ENCODE data around the gene CCL23. TPM values are rescaled to one million over a fixed set of nuclear protein-coding genes. Genes with fewer than 3 reads are reported as not detected.

Gene CCL23
- total RNA-seq, 1 experiment from 2014 or later, result not detected

- no peaks in the 10 kb centered on the region for H3K36me3 ChIP-seq
- no peak overlapping the region for H3K27ac ChIP-seq
- H3K27me3 ChIP-seq (replicated peaks), result no peaks in the 10 kb centered on the region
- no peak for DNase-seq (ENCODE audit: low read depth in 1 of 2, low spot score in 2 of 2)
- H3K4me1 ChIP-seq (replicated peaks), result no peaks in the 10 kb centered on the region
- no peak overlapping the region for H3K4me3 ChIP-seq
- no peaks in the 10 kb centered on the region for H3K9me3 ChIP-seq (replicated peaks)
Observed at GRCh38 chr17:35972535-35972934, 45.2 kb downstream of the CCL23 start.

- Histone ChIP-seq H3K27ac (no peak overlapping the region), H3K4me3 (no peak overlapping the region), H3K36me3 (no peaks in the 10 kb centered on the region), H3K9me3 (replicated peaks) (no peaks in the 10 kb centered on the region), H3K27me3 (replicated peaks) (no peaks in the 10 kb centered on the region), H3K4me1 (replicated peaks) (no peaks in the 10 kb centered on the region)
- no peak for DNase-seq (ENCODE audit: low read depth in 1 of 2, low spot score in 2 of 2)
Observed at GRCh38 chr17:35972066-35972465, 45.7 kb downstream of the CCL23 start.

- Histone ChIP-seq H3K36me3 (no peaks in the 10 kb centered on the region), H3K27me3 (replicated peaks) (no peaks in the 10 kb centered on the region), H3K4me3 (no peak overlapping the region), H3K9me3 (replicated peaks) (no peaks in the 10 kb centered on the region), H3K27ac (no peak overlapping the region), H3K4me1 (replicated peaks) (no peaks in the 10 kb centered on the region)
- DNase-seq (ENCODE audit: low read depth in 1 of 2, low spot score in 2 of 2), result peak; percentile 28 to 68
Observed at GRCh38 chr17:35969558-35970380, 48.0 kb downstream of the CCL23 start.

GRCh38 chr17:35968520-35969054, 49.2 kb downstream of the CCL23 start:
- H3K9me3 ChIP-seq (replicated peaks), result no peaks in the 10 kb centered on the region
- H3K4me1 ChIP-seq (replicated peaks), result no peaks in the 10 kb centered on the region
- no peak overlapping the region for H3K4me3 ChIP-seq
- DNase-seq (ENCODE audit: low read depth in 1 of 2, low spot score in 2 of 2), result no peak
- no peaks in the 10 kb centered on the region for H3K27me3 ChIP-seq (replicated peaks)
- H3K36me3 ChIP-seq, result no peaks in the 10 kb centered on the region
- H3K27ac ChIP-seq, result no peak overlapping the region

- DNase-seq (ENCODE audit: low read depth in 1 of 2, low spot score in 2 of 2), result no peak
Observed at GRCh38 chr17:35965272-35965671, 52.5 kb downstream of the CCL23 start.

GRCh38 chr17:35963663-35964062, 54.1 kb downstream of the CCL23 start:
- Histone ChIP-seq H3K27ac (no peak overlapping the region), H3K36me3 (no peaks in the 10 kb centered on the region), H3K9me3 (replicated peaks) (no peaks in the 10 kb centered on the region), H3K27me3 (replicated peaks) (no peaks in the 10 kb centered on the region), H3K4me1 (replicated peaks) (no peaks in the 10 kb centered on the region), H3K4me3 (no peak overlapping the region)
- DNase-seq (ENCODE audit: low read depth in 1 of 2, low spot score in 2 of 2), result no peak

More at GRCh38 chr17:35965272-35965671, 52.5 kb downstream of the CCL23 start:
- H3K27ac ChIP-seq, result no peak overlapping the region
- H3K27me3 ChIP-seq (replicated peaks), result no peaks in the 10 kb centered on the region
- H3K9me3 ChIP-seq (replicated peaks), result no peaks in the 10 kb centered on the region
- no peaks in the 10 kb centered on the region for H3K4me1 ChIP-seq (replicated peaks)
- no peaks in the 10 kb centered on the region for H3K36me3 ChIP-seq
- no peak overlapping the region for H3K4me3 ChIP-seq

Other genes with a start within 250 kb of the CCL23 start
- gene MMP28, start 222.3 kb downstream of the CCL23 start, total RNA-seq (2014; rRNA removed; shearing (Covaris generic)), result 2.9 and 8.3 TPM in 2 replicates
- gene TAF15, start 208.5 kb downstream of the CCL23 start, total RNA-seq (2014; rRNA removed; shearing (Covaris generic)), result 15.5 and 33.6 TPM in 2 replicates
- gene HEATR9, start 149.1 kb downstream of the CCL23 start, total RNA-seq (2014; rRNA removed; shearing (Covaris generic)), result not detected in 2 replicates
- gene CCL5, start 137.6 kb downstream of the CCL23 start, total RNA-seq (2014; rRNA removed; shearing (Covaris generic)), result not detected in 2 replicates
- gene RDM1, start 87.2 kb downstream of the CCL23 start, total RNA-seq (2014; rRNA removed; shearing (Covaris generic)), result 0.11 and 0.50 TPM in 2 replicates
- not detected in 2 replicates for gene LYZL6, start 74.3 kb downstream of the CCL23 start, total RNA-seq (2014; rRNA removed; shearing (Covaris generic))
- gene CCL16, start 36.5 kb downstream of the CCL23 start, total RNA-seq (2014; rRNA removed; shearing (Covaris generic)), result not detected in 2 replicates
- not detected in 2 replicates for gene CCL14, start 31.2 kb downstream of the CCL23 start, total RNA-seq (2014; rRNA removed; shearing (Covaris generic))
- gene CCL15, start 16.4 kb downstream of the CCL23 start, total RNA-seq (2014; rRNA removed; shearing (Covaris generic)), result not detected in 2 replicates
- gene CCL18, start 46.3 kb upstream of the CCL23 start, total RNA-seq (2014; rRNA removed; shearing (Covaris generic)), result not detected in 2 replicates
- gene CCL3, start 72.2 kb upstream of the CCL23 start, total RNA-seq (2014; rRNA removed; shearing (Covaris generic)), result not detected in 2 replicates
- not detected in 2 replicates for gene CCL4, start 85.9 kb upstream of the CCL23 start, total RNA-seq (2014; rRNA removed; shearing (Covaris generic))
- 0.66 TPM in 1 of 2 replicates, not detected in the other for gene TBC1D3B, start 158.7 kb upstream of the CCL23 start, total RNA-seq (2014; rRNA removed; shearing (Covaris generic))
- gene CCL3L1, start 178.8 kb upstream of the CCL23 start, total RNA-seq (2014; rRNA removed; shearing (Covaris generic)), result not detected in 2 replicates
- not detected in 2 replicates for gene CCL4L2, start 193.1 kb upstream of the CCL23 start, total RNA-seq (2014; rRNA removed; shearing (Covaris generic))
- 0.03 TPM in 1 of 2 replicates, not detected in the other for gene TBC1D3I, start 246.6 kb upstream of the CCL23 start, total RNA-seq (2014; rRNA removed; shearing (Covaris generic))